ENCODE results near the gene LMBRD1.
"Not testable (repeated sequence)": the region's sequence is repeated elsewhere in the genome, so short reads cannot be mapped to it uniquely, and the experiment has no call there.

- TF ChIP-seq ZNF133 (tag by site-specific recombination; IDR thresholded peaks at IDR 0.05); CTCF (tag by site-specific recombination; IDR thresholded peaks at IDR 0.05); ZNF777 (tag by site-specific recombination; IDR thresholded peaks at IDR 0.05; ENCODE audit: borderline replicate concordance); ZNF488 (tag by site-specific recombination; IDR thresholded peaks at IDR 0.05); ZNF629 (tag by site-specific recombination; IDR thresholded peaks at IDR 0.05); ZSCAN18 (tag by site-specific recombination; IDR thresholded peaks at IDR 0.05); ZBTB1 (tag by site-specific recombination; IDR thresholded peaks at IDR 0.05); ZNF561 (tag by site-specific recombination; IDR thresholded peaks at IDR 0.05; ENCODE audit: borderline replicate concordance); MEIS1 (CRISPR knock-in tag; IDR thresholded peaks at IDR 0.05; ENCODE audit: borderline replicate concordance); ZNF350 (tag by site-specific recombination; IDR thresholded peaks at IDR 0.05); ZNF843 (tag by site-specific recombination; IDR thresholded peaks at IDR 0.05); ZBTB21 (tag by site-specific recombination; IDR thresholded peaks at IDR 0.05); GLIS2 (tag by site-specific recombination; IDR thresholded peaks at IDR 0.05); ZNF175 (tag by site-specific recombination; IDR thresholded peaks at IDR 0.05): not testable (repeated sequence)
Measured at GRCh38 chr6:69787436-69787835, 9.4 kb downstream of the LMBRD1 start.
